Right atrium auricular region (tissue), 2 donors: Measurements from ENCODE around the gene POLR3E. TPM values are rescaled to one million over a fixed set of nuclear protein-coding genes. Genes with fewer than 3 reads are reported as not detected.

ENCODE experiments used
- DNase-seq: peaks from one replicate; pipeline ENCODE4 v3.0.0-alpha.2; 2019; ENCODE audit warnings: low spot score
- H3K27ac ChIP-seq, 2 donors: fragments of 200-600 bp; sonication (generic); 1 replicate in 1 of 2; 2 replicates in 1 of 2; pipeline ENCODE4 v1.5.1; 2016 to 2019
- H3K27me3 ChIP-seq, 2 donors: fragments of 200-600 bp; sonication (generic); one replicate each; pipeline versions ENCODE4 v1.5.1 to v1.6.0; 2017 to 2019
- H3K36me3 ChIP-seq: fragments of 200-600 bp; sonication (generic); one replicate; pipeline ENCODE4 v1.5.1; 2016
- H3K4me1 ChIP-seq, 2 donors: fragments of 200-600 bp; sonication (generic); one replicate each; pipeline versions ENCODE4 v1.5.1 to v1.6.0; 2017 to 2019
- H3K4me3 ChIP-seq, 2 donors: fragments of 200-600 bp; sonication (generic); 1 replicate in 1 of 2; 2 replicates in 1 of 2; pipeline ENCODE4 v1.5.1; 2017 to 2019; ENCODE audit warnings: mild to moderate bottlenecking in 1 of 2, moderate library complexity in 1 of 2
- H3K9me3 ChIP-seq, 2 donors: fragments of 200-600 bp; sonication (generic); one replicate each; pipeline ENCODE4 v1.5.1; 2019
- CTCF ChIP-seq, 2 donors: fragments of 200-600 bp; sonication (generic); IDR thresholded peaks; one replicate each; pipeline ENCODE4 v1.5.1; 2019; ENCODE audit warnings: antibody characterized with exemption in 2 of 2
- total RNA-seq, 2 donors: library from RNA; depleted of rRNA; stranded (reverse); fragments of >200 nt; gene quantifications; one replicate each; pipeline ENCODE4 v1.1.0, GENCODE V29; 2016

The POLR3E gene
- total RNA-seq, 2 donors from 2014 or later = 30.3 to 31.1 TPM

DNA sequence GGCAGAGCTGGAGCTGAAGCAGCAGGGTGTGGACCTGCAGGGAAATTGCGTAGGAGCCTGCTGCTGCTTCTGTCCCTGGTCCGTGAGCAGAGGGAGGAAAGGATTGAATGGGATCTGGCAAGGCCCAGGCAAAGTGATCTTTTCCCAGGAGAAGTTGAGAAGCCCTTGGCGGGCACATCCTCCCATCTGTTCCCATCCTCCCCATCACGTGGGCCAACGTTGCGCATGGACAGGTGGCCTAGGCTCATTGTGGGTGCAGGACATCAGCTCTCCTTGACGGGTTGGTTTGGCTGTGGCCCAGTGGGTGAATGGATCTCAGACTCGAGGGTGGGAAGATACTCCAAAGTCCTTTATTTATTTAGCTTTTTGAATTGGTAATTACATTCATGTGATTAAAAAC is 29.4 kb upstream of the POLR3E start:
- Histone ChIP-seq H3K9me3 (no peaks in the 10 kb centered on the region), H3K27ac (no peak overlapping the region), H3K4me3 (no peak overlapping the region), H3K4me1 (no peaks in the 10 kb centered on the region), H3K27me3 (no peaks in the 10 kb centered on the region), H3K36me3 (peaks cover 80% of the 10 kb centered on the region)
- TF ChIP-seq CTCF (IDR thresholded peaks at IDR 0.05) = no peak
- DNase-seq = no peak

GRCh38 chr16:22270525-22270924 is 26.7 kb upstream of the POLR3E start:
- no peak for DNase-seq
- TF ChIP-seq CTCF (IDR thresholded peaks at IDR 0.05) = no peak

DNA sequence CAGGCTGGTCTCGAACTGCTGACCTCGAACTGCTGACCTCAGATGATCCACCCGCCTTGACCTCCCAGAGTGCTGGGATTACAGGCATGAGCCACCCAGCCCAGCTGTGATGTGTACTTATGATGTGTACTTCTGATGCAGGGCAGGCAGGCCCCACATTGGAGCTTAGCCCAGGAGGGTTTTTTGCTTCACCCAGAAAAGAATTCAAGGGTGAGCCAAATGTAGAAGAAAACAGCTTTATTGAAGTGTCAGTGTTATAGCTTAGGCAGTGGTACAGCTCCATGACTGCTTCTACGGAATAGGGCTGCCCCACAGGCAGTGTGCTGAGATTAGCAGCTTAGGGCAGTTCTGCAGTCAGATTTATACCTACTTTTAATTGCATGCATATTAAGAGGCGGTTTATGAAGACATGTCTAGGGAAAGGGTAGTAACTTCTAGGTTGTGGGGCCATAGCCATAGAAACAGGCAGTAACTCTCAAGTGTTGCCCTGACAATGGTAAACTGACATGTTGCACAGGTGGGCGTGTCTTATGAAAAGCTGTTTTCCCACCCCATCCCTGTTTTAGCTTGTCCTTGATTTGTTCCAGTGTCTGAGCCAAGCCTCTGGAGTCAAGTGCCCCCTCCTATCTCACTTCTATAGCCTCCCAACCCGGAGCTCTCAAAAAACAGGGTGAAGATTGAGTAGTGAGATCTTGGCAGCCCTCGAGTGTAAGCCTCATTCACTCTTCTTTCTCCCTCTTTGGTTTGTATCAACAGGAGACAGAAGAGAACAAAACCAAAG is 24.1 kb upstream of the POLR3E start:
- peaks cover 59% of the 10 kb centered on the region for H3K36me3 ChIP-seq
- no peaks in the 10 kb centered on the region for H3K27me3 ChIP-seq
- H3K4me1 ChIP-seq = no peaks in the 10 kb centered on the region
- H3K4me3 ChIP-seq = no peak overlapping the region
- no peak for TF ChIP-seq CTCF (IDR thresholded peaks at IDR 0.05)
- peak overlapping the region in 1 of 2 donors; percentile 11 for H3K27ac ChIP-seq
- no peak for DNase-seq
- H3K9me3 ChIP-seq = no peaks in the 10 kb centered on the region

More at GRCh38 chr16:22270525-22270924, 26.7 kb upstream of the POLR3E start:
- Histone ChIP-seq H3K4me1 (no peaks in the 10 kb centered on the region), H3K36me3 (peaks cover 76% of the 10 kb centered on the region), H3K27ac (no peak overlapping the region), H3K9me3 (no peaks in the 10 kb centered on the region), H3K27me3 (no peaks in the 10 kb centered on the region), H3K4me3 (no peak overlapping the region)

GRCh38 chr16:22274916-22275315 is 22.3 kb upstream of the POLR3E start:
- Histone ChIP-seq H3K4me1 (no peaks in the 10 kb centered on the region), H3K9me3 (no peaks in the 10 kb centered on the region), H3K27me3 (no peaks in the 10 kb centered on the region), H3K27ac (no peak overlapping the region), H3K36me3 (peaks cover 46% of the 10 kb centered on the region), H3K4me3 (no peak overlapping the region)
- no peak for TF ChIP-seq CTCF (IDR thresholded peaks at IDR 0.05)
- DNase-seq = no peak

DNA sequence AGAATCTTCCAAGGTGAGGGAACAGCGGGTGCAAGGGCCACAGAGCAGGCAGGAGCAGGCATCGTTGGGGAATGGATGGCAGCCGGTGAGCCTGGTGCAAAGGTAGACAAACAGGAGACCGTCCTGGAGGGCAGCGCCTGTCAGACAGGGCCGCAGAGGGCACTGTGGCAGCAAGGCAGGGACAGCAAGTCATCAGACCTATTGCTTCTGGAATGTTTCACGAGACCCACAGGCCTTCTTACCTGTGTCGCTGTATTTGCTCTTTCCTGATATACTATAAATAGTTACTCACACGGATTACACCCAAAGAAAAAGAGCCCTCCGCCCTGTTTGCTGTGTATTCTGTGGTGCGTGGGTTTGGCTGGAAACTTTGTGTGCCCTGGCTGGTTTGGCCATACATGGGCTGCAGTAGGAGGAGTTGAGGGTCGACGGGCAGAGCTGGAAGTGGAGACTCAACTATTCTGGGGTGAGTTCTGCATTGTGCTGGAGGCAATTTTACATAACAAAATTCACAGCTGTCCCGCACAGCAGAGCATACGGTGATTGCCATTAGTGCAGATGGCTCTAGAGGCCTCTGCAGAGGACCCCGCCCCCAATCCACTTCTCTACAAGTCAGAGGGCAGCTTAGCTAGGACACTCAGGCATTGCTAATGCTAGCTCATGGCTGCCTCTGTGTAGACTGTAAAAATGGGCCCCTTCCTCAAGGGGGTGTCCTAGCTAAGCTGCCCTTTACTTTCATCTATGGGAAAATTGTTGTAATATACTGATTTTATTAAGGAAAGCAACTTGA is 18.6 kb upstream of the POLR3E start:
- TF ChIP-seq CTCF (IDR thresholded peaks at IDR 0.05) = no peak
- no peaks in the 10 kb centered on the region for H3K4me1 ChIP-seq
- no peaks in the 10 kb centered on the region for H3K9me3 ChIP-seq
- H3K36me3 ChIP-seq = peaks cover 55% of the 10 kb centered on the region
- H3K27ac ChIP-seq = no peak overlapping the region
- no peak overlapping the region for H3K4me3 ChIP-seq
- DNase-seq = no peak
- H3K27me3 ChIP-seq = no peaks in the 10 kb centered on the region
